GM19351 (cell line): ENCODE measurements around the gene NFAM1.

ENCODE experiments used
- ATAC-seq: cut with Tn5 transposase; IDR thresholded peaks from one replicate; pipeline ENCODE4 v1.9.1; 2021; ENCODE audit warnings: mild to moderate bottlenecking, moderate library complexity; ENCODE audit not compliant: unreplicated experiment

Gene NFAM1, protein sequence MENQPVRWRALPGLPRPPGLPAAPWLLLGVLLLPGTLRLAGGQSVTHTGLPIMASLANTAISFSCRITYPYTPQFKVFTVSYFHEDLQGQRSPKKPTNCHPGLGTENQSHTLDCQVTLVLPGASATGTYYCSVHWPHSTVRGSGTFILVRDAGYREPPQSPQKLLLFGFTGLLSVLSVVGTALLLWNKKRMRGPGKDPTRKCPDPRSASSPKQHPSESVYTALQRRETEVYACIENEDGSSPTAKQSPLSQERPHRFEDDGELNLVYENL

DNA sequence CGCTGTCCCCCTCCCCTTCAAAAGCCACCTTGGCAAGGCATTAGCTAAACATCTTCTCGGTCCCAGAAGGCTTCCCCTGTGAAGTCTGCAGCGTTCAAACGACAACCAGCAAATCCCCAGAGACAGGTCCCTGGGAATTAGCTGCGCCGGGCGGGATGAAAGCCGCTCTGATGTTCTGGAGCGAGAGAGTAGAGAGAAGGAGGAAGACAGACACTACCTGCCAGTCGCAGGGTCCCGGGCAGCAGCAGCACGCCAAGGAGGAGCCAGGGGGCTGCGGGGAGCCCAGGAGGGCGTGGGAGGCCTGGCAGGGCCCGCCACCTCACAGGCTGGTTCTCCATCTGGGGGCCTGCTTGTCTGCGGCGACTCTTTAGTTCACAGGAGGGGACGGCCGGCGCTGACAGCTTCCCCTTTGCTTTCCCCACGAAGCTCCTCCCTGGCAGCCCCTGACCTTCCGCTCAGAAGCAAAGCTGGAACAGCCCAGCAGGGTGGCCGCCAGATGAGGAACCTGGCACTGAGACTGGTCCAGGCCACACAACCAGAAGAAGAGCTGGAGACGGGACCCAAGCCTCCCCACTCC lies at the start of gene NFAM1:
TSS of gene NFAM1 (minus strand) at position 384 of the 577 bp plus-strand sequence. CDS start at position 338, 46 bp downstream.
- no peak for ATAC-seq

DNA sequence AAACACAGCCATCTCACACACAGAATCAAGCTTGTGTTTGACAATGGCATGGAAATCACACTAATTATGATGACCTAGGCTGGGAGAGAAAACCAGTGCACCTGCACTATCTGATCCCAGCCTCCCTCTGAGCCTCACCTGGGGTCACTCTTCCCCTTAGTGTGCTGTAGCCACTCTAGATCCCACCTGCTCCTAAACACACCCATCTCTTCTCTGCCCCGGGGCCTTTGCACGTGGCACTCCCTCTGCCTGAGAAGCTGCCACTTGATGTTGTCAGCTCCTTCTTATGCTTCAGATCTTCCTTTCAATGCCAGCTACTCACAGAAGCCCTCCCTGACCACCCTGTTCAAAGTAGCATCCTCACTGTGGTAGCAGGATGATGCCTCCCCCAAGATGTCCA lies 42.9 kb upstream of the NFAM1 start:
- ATAC-seq, result no peak

DNA sequence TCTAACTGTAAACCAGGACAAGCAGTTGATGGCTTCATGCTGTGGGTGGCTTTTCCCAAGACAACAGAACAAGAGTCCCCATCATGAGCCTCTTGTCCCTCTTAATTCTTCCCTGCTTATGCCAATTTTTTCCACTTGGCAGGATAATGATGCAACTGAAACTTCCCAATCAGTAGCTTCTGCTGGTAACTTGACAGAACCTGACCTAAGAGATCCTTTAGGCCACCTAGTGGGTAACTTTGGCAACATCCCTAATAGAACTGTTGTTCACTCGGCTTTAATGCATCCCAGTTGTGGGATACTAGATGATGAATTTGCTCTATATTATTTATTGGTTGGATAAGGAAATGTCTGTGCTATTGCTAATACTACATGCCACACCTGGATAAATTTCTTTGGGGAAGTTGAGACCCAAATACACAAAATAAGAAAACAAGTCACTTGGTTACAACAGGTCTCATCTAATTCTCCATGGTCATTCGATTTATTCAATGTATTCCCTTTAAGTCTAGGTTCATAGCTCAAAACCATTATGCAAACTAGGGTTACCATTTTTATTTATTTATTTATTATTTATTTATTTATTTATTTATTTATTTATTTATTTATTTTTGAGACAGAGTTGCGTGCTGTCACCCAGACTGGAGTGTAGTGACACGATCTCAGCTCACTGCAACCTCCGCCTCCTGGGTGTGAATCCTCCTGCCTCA lies 41.4 kb upstream of the NFAM1 start:
- no peak for ATAC-seq

DNA sequence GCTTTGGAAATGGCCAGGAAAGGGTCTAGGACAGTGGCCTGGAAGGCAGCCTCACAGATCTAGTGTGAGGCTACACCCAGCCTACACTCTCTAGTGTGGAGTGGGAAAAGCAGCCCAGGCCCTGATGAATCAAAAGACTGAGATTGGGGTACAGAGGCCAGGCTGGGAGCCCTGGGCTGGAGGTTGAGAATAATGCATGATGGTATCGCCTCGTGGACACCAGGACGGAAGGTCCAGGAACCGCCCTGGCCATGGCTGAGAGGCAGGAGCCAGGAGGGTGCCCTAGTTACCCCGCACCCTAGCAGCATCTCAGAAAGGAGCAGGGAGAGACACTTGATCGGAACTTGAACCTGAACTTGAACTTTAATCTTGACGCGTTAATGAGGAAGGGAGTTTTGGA lies 40.5 kb upstream of the NFAM1 start:
- ATAC-seq, result no peak

DNA sequence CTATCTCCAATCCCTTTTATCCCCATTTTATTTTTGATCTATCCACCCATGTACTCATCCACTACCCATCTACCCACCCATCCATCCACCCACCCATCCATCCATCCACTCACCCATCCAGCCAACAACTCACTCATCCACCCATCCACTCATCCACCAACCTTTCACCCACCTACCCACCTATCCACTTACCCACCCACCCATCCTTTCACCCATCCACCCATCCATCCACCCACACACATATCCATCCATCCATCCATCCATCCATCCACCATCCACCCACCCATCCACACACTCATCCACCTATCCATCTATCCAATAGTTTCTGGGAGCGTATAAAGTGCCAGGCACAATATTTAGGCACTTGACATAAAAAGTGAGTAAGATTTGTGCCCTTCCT lies 39.2 kb upstream of the NFAM1 start:
- ATAC-seq, result no peak

DNA sequence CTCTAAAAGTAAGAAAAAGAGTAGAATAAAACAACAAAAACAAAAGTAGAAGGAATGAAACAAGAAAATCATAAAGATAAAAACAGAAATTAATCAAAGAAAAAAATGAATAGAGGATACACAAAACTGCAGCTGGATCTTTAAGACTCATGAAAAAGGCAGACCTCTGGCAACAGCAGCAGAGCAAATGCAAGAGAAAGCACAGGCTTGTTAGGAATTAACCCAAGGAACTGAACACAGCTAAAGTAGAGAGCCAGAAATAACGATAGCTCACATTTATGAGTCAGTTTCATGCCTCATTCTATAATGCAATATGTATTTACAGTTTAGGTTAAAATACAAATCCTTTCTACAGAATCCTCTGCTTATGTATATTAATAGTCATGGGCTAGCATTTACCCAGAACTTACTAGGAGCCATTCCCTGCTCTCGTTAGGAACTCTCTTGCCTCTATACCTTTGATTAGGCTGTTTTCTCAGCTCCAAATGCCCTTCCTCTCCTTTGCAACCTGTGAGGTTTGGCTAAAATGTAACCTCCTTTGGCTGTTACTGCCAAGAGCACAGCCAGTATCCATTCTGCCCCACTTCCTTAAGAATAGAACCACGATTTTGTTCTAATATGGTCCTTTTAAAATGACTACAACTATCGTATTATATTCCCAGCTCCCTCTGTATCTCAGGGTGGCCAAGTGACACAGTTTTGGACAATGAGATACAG lies 38.3 kb upstream of the NFAM1 start:
- ATAC-seq, result no peak

DNA sequence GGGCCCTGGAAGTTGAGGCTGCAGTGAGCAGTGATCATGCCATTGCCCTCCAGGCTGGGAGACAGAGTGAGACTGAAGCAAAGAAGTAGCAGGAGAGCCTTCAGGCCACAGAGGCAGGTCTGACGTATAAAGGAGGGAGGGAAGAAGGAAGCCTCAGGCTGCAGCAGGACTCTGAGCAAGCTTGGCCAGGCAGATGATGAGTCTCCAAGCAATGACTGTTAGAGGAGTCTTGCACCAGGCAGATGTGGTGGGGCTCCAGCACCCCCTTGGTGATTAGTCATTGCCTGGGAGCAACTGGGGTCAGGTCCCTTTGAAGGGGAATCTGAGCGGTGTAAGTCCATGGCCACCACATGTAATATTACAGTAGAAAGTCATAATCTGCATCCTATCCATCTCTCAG lies 36.6 kb upstream of the NFAM1 start:
- no peak for ATAC-seq

DNA sequence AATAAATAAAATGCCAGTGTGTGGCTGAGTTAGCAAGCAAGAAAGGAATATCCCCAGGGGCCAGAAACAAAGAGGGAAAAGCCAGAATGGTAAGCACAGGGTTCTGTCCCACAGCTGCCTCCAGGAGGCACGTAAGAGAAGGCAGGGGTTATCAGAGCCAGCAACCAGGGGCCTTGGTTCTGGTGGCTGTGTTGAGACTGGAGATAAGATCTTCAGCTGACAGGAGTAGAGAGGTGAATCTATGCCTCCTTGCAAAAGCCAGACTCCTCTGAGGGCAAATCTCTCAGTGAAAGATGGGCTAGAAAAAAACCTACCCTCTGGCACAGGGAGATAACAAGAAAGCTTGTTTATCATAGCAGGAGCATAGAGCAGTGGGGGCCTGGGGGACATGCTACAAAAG lies 29.8 kb upstream of the NFAM1 start:
- ATAC-seq, result no peak

DNA sequence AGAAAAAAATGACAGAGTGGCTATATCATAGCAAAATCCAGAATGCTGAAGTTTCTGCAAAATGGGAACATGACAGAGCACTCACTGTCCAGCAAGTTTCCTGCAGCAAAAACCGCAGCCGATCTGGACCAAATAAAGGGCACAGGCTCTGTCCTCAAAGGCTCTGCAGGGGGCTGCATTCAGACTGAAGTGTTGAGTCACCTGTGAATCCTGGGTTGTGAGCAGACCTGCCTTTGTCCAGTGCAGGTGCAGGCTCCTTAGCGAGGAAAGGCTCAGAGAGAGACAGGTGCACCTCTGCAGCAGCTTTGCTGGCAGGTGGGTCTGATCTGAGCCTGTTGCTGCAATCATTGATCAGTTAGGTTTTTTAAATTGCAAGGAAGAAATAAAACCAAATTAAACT lies 29.3 kb upstream of the NFAM1 start:
- no peak for ATAC-seq

DNA sequence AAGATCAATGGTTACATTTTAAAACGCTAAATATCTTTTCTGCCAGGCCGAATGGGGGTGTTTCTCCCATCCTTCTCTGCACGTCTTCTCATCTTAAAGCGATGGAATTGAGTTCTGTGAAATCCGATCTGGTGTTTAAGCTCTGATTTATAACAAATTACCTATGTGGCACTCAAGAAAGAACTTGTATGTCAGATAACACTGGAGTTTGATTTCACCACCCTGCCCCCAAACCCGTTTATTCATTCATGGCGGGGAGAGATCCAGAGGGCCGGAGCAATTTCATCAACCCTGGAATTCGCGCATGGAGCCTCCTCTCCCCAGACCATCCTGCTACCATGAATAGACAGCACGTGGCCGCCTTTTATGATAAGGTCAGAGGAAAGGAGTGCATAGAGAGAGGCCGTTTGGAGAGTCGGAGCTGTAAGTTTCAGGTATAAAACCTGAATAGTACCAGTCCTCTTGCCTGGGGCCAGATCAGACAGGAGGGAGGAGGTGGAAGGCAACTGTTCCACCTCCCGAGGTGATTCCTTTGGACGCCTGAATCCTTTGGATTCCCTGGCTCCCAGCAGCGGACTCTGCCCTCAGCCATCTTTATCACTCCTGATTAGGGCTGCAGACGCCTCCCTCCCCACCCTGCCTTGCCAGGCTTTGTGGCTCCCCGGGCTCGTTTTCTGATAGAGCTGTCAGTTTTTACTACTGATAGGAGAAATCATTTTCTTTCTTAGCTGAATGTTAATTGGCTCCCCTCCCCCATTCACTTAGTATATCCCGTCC lies 27.3 kb upstream of the NFAM1 start:
- ATAC-seq, result no peak

DNA sequence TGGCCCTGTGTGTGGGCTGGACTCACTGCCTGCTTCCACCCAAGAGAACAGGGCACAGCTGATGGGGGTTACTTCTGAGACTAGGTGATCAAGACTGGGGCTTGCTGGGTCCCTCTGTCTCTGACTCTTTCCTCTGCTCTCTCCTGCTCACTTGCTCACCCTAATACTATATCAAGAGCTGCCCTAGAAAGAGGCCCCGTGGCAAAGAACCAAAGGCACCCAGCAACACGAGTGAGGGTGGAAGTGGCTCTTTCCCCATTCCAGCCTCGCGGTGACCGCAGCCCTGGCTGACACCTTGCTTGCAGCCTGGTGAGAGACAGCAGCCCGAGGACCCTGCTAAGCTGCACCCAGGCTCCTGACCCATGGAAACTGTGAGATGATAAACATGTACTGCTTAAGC lies 20.7 kb upstream of the NFAM1 start:
- ATAC-seq, result no peak

DNA sequence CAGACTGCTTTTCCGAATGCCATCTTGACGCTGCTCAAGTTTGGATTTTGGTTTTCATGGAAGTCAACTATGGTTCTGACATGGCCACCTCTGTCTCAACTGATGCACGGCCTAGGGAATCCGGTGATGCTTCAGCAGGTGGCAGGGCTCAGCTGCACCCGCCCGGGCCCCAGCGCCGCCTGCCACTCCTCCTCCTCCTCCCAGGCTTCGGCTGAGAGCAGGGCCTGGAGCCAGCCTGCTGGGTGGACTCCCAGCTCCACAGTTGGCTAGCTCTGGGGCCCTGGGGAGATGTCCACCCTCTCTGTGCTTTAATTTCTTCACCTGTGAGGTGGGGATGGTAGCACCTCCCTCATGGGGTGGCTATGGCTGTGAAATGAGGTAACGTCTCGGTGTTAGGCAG lies 20.3 kb upstream of the NFAM1 start:
- ATAC-seq, result no peak

DNA sequence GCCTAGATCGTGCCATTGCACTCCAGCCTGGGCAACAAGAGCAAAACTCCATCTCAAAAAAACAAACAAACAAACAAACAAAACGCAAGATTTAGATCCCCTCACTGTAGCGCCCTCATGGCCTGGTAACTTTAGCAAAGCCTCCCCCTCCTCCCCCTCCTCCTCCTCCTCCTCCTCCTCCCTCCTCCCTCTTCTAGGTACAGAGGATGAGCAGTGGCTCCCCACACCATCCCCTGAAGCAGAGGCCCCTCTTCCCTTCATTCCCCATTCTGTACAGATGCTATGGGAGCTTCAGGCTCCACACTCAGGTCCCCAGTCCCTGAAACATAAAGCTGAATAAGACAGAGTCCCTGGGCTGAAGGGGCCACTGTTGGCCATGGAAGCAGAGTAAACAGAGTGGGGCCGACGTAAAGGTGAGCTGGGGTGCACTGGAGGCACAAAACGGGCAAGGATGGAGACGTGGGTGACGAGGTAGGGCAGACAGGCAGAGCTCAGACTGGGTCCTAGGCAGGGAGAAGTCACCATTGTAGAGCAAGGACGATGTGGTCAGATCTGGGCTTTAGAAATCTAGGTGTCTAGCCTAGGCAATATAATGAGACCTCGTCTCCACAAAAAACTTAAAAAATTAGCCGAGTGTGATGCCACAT lies 19.4 kb upstream of the NFAM1 start:
- ATAC-seq, result no peak

DNA sequence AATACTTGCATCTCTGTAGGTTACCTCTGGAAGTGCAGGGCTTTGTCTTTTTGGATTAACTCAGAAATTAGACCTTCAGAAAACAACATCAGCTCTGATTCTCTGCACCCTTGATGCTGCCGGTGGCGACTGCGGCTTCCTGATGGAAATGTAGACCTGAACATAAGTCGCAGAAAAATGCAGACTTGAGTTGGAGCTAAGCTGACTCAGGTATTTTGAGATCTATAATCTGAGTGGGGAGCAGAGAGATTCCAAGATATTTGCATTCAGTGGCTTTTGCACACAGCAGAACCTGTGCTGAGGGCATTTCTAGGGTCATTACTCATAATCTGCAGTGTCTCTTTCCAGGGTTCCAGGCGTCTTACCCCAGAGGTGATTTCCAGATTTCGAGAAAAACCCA lies 18.7 kb upstream of the NFAM1 start:
- no peak for ATAC-seq

DNA sequence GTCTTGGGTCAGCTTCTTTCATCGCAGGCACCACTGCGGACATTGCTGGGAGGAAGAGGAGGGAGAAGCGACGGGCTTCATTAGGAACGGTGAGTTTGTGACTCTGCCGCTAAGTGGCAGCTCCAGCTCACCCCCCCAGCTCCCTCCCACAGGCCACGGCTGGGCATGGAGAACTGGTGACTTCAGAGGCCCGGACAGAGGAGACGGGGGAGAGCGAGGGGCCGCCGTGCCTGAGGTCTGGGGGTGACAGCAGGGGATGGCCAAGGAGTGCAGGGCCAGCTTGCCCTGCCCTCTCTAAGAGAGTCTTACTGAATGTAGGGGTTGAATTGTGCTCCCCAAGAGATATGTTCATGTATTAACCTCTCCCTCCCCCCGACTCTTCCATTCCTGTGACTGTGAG lies 13.9 kb upstream of the NFAM1 start:
- ATAC-seq, result no peak

DNA sequence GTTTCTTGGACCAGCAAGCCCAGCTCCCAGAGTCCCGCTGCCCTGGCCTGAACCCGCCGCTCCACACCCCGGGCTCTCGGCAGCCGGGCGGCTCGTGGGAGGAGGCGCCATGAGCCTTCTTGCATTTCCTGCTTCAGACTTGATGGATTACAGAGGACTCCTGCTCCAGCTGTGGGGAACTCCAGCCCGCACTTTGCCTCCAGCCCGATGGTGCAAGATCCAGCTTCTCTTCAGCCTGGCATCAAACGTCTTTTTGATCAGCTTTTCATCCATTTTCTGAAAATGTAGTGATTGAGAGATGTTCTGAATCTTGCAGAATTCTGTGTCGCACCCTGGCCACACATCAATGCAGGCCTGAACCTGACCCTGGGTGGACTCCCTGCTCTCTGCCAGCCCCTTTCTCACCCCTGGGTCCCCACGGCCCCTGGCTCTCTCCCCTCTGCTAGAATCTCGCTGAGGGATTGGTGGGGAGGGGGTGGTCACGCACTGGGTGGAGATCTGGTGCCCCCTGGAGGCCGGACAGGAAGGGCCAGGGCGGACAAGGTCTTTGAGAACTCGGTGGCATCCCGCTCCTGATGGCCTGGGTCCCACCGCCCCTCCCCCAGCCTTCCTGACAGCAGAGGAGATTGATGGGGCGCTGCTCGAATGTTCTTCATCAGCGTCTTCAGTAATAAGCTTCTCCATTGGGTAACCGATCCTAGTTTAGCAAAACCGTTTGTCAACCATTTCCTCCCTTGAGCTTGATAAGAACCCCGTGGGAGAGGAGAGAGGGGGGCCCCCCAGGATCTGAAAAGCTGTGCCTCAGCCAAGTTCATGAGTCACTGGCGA lies 12.1 kb upstream of the NFAM1 start:
- ATAC-seq, result no peak

DNA sequence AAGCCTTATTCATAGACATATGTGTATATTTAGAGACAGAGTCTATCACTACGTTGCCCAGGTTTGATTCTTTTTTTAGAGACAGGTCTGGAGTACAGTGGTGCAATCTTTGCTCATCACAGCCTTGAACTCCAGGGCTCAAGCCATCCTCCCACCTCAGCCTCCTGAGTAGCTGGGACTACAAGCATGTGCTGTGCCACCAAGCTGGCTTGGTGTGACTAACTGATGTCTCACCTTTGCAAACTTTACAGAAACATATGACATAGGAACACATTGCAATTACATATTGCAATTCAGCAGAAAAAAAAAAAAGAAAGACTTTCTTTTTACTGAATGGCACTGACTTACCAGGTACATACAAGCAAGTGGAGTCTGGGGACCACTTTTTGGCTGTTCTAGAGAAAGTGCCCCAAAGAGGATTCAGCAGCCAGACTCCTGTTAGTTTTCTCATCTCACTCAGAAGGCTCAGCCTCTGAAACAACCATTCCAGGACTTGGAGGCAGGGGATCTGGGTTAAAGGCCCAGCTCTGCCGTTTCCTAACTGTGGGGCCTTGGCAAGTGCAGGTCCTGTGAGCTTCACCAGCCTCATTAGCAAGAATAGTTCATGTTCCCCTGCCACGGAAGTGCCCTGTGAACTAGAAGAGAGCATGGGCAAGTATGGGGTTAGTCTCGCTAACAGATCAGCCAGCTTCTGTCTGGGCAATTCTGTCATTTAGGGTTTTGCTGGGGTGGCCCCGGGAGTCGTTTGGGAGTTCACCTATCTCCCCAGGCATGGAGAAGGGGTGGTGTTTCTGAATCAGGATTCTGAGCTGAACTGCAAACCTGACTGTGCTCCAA lies 11.3 kb upstream of the NFAM1 start:
- ATAC-seq, result no peak

DNA sequence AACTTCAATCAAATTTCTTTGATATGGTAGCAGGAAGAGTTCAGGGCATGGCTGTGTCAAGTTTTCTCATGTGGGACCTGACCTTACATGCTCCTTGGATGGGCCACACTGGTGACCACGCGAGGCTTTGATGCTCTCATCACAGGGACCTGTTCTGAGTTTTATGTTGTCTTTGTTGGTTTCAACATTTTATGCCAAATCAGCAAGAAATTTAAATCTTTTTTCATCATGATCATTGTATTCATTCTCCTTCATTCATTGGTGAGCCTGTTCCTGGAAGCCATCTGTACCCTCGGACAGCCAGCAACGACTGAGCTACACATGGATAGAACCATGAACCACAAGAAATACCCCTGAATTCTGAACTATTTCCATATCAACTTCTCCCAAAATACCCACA lies 10.5 kb upstream of the NFAM1 start:
- no peak for ATAC-seq

DNA sequence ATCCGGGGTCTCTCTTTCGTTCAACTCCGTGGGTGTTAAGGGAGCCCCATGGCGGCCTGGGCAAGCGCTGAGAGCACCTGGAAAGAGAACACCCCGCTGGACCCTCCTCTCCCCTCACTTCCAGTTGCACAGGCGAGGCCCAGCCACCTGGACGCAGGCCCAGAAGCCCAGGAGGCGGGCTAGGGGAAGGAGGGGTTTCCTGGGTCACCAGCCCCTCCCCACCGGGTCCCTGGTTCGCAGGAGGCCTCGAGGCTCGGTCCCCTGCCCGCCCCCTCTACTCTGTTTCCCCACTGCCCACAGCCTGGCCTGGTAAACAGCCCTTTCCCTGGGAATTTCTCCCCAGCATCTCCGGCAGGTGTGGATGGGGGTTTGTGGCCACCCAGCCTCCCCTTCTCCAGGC lies 8.5 kb upstream of the NFAM1 start:
- ATAC-seq, result no peak
